ENCODE data around the gene CHRNA5.
"Not testable (repeated sequence)": the region's sequence is repeated elsewhere in the genome, so short reads cannot be mapped to it uniquely, and the experiment has no call there.

CHRNA5 gene

DNA sequence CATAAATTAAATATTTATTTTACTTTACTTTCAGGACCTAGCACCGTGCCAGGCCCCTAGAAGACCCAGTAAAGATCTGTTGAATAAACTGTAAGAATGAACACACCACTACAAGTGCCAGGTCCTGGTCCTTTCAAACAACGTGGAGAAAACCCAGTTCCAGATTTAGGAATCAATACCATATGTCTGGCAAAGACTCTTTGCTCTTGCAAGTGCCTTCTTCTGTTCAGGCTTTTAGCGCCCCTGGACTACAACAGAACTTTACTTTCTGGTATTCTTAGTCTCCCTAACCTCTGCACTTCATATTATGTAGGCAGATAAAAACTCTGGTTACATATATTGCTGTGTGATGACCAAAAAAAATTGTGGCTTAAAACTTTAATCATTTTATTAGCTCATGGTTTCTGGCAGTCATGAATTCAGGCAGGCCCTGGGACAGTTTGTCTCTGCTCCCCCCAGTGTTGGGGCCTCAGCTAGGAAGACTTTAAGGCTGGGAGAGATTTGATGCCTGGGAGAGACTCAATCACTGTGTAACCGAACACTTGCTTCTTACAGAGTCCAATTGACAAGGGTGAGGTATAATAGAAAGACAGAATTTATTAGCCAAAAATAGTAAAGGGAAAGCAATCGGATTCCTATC, 27.9 kb upstream of the CHRNA5 start:
- ChIA-PET POLR2A (ENCODE audit: low non-redundant PET) (no interaction called here), CTCF (interaction anchor here (0.6 kb wide), 1 partner anchor 165 kb away, joined by 4 read pairs; no protein-coding TSS in a partner anchor)
- no peak overlapping the region for H3K27ac ChIP-seq
- TF ChIP-seq, protein P1, sequence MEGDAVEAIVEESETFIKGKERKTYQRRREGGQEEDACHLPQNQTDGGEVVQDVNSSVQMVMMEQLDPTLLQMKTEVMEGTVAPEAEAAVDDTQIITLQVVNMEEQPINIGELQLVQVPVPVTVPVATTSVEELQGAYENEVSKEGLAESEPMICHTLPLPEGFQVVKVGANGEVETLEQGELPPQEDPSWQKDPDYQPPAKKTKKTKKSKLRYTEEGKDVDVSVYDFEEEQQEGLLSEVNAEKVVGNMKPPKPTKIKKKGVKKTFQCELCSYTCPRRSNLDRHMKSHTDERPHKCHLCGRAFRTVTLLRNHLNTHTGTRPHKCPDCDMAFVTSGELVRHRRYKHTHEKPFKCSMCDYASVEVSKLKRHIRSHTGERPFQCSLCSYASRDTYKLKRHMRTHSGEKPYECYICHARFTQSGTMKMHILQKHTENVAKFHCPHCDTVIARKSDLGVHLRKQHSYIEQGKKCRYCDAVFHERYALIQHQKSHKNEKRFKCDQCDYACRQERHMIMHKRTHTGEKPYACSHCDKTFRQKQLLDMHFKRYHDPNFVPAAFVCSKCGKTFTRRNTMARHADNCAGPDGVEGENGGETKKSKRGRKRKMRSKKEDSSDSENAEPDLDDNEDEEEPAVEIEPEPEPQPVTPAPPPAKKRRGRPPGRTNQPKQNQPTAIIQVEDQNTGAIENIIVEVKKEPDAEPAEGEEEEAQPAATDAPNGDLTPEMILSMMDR (conservative IDR thresholded peaks at IDR 0.05; ENCODE audit: low read depth): no peak
- no peak for DNase-seq (ENCODE audit: low spot score)

DNA sequence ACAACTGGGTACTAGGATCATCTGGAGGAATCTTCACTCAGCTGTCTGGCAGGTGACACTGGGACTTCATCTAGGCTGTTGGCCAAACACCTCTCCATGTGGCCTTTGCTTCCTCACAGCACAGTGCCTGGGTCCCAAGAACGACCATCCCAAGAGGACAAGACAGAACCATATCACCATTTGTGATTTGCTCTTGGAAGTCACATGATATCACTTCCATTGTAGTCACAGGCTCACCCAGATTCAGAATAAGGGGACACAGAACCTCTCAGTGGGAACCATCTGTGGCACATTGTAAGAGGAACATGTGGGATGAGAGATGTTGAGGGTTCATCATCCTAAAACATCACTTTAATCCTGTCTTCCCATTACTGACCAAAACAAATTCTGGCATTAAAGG, 27.0 kb upstream of the CHRNA5 start:
- no peak for DNase-seq (ENCODE audit: low spot score)
- TF ChIP-seq, protein P1 (conservative IDR thresholded peaks at IDR 0.05; ENCODE audit: low read depth): no peak
- POLR2A ChIA-PET (ENCODE audit: low non-redundant PET): no interaction called here
- H3K27ac ChIP-seq: no peak overlapping the region
- CTCF ChIA-PET: no interaction called here

DNA sequence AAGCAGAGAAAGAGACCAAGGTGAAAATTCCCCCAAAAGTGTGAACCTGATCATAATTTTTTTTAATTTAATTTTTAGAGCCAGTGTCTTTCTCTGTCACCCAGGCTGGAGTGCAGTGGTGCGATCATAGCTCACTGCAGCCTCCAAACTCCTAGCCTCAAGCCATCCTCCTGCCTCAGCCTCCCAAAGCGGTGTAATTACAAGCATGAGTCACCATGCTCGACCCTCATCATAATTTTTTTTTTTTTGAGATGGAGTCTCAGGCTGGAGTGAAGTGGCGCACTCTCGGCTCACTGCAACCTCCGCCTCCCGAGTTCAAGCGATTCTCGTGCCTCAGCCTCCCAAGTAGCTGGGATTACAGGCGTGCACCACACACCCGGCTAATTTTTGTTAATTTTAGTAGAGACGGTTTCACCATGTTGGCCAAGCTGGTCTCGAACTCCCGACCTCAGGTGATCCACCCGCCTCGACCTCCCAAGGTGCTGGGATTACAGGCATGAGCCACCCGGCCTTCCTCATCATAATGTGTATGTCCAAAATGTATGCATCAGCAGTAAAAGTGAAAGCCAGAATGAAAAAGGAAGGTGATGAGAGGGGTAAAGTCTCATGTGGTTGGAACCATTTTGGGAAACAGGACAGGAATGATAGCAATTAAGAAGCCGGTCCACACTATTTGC, 25.7 kb upstream of the CHRNA5 start:
- not testable (repeated sequence) for DNase-seq (ENCODE audit: low spot score)
- peak overlapping the region; percentile 86 for H3K27ac ChIP-seq
- ChIA-PET POLR2A (ENCODE audit: low non-redundant PET) (interaction anchor here (1.8 kb wide), 1 partner anchor 26 kb away, joined by 5 read pairs; the partner anchor contains the start of gene CHRNA5), CTCF (interaction anchor here (1.0 kb wide), 1 partner anchor 124 kb away, joined by 3 read pairs; no protein-coding TSS in a partner anchor)

DNA sequence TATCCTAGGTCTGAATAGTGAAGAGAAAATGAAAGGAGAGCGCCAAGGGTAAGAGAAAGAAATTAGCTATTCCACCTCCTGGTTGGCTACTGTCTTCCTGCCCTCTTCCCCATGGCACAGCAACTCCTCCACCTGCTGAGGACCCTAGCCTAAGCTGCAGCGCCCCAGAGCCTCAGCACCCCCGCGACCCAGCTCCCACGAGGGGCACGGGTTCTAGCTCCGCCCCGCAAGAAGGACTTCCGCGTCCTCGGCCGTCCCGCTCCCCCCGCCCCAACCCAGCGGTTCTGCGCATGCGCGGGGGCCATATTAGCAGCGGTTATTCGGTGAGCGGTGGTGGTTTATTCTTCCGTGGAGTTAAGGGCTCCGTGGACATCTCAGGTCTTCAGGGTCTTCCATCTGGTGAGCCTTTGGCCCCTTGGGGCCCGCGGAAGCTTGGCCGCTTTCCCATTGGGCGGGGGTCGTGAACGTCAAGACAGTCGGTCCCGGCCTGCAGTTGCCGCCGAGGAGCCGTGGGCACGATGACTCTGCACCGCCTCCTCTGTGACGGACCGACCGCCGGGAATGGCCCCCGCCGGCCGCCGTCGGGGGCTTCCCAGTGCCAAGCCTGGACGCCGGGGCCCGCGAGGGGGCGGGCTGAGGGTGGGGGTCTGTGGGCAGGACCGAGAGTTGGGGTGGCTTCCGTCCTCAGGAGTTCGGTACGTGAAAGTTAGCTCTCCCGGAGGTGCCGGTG, 25.0 kb upstream of the CHRNA5 start, which contains the start of gene PSMA4:
PSMA4 (plus strand) TSS at position 304 of the 730 bp plus-strand sequence. CDS start 1,484 bp downstream, outside the sequence.
- peak within 1 kb of the TSS; percentile 86 for H3K27ac ChIP-seq
- POLR2A ChIA-PET (ENCODE audit: low non-redundant PET): interaction anchor here (1.8 kb wide), 1 partner anchor 25 kb away, joined by 5 read pairs; the partner anchor contains the start of gene CHRNA5
- peak; percentile 97 for DNase-seq (ENCODE audit: low spot score)
- CTCF ChIA-PET: interaction anchor here (0.7 to 1.0 kb wide), 2 partner anchors 20 to 125 kb away, joined by 3 read pairs; no protein-coding TSS in a partner anchor
- TF ChIP-seq, protein P1 (conservative IDR thresholded peaks at IDR 0.05; ENCODE audit: low read depth): no peak

DNA sequence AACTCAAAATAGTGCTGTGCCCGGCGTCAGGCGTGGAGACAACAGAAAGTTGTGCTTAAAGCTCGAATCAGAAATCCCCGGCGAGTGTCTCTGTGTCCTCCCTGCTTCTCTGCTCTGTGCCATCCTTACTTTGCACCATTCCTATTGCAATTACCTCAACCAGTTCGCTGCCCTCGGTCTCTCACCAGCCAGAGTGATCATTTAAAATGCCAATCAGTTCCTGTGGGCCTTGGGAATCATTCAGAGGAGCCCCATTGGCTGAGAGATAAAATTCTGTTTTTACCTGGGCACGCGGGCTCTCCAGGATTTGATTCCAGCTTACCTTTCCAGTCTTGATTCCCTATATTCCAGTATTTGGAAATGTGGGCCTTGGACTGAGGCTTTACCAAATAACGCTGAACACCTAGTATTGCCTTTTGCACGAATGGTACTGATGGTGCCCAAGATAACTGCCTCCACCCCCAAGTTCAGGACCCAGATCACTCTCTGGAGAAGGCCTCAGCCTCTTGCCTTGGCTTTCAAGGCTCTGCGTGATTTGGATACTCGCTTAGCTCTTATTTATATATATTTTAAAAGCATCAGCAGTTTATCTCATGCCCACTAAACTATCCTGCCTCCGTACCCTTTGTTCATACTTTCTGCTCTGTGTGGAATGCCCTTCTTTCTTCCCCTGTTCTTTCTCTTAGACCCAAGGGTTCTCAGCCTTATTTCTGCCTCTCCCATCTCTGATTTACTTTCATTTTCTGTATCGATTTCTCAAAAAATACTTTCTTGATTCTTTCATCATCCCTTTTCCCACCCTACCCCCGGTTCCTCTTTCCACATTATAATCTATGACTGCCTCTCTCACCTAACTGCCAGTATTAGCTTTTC, 24.2 kb upstream of the CHRNA5 start:
- H3K27ac ChIP-seq: peak overlapping the region; percentile 86
- peak; percentile 39 for DNase-seq (ENCODE audit: low spot score)

DNA sequence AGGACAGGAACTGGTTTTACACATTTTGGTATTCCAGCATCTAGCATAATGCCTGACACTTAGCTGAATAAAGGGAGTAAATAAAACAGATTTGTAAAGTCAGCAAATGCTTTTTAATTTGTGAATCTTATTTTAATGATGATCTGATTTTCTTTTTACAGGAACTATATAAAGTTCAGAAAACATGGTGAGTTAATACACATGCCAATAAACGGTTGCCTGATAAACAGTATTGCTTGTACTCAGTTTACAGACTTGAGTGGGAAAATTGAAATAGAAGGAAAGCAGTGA, 23.6 kb upstream of the CHRNA5 start:
- H3K27ac ChIP-seq: no peak overlapping the region
- TF ChIP-seq, protein P1 (conservative IDR thresholded peaks at IDR 0.05; ENCODE audit: low read depth): no peak
- POLR2A ChIA-PET (ENCODE audit: low non-redundant PET): no interaction called here
- CTCF ChIA-PET: no interaction called here
- DNase-seq (ENCODE audit: low spot score): no peak

More for the DNA sequence above, 24.2 kb upstream of the CHRNA5 start:
- ChIA-PET CTCF (interaction anchor here (0.6 to 0.7 kb wide), 3 partner anchors 12 to 168 kb away, joined by 3 read pairs; no protein-coding TSS in a partner anchor), POLR2A (ENCODE audit: low non-redundant PET) (interaction anchor here (1.8 kb wide), 1 partner anchor 24 kb away, joined by 5 read pairs; the partner anchor contains the start of gene CHRNA5)
- TF ChIP-seq, protein P1 (conservative IDR thresholded peaks at IDR 0.05; ENCODE audit: low read depth): no peak

Data from RWPE1 (cell line).